Keratinocyte (primary cell): ENCODE measurements around the gene TBC1D3B. TPM values are rescaled to one million over a fixed set of nuclear protein-coding genes. Genes with fewer than 3 reads are reported as not detected.

Experiments used
- DNase-seq: peaks from one replicate; pipeline ENCODE4 v3.0.0-alpha.2; 2011; ENCODE audit warnings: low read depth, missing footprints, low spot score
- FAIRE-seq: peaks from 2 replicates; lab custom pipeline; 2011; peaks lifted over from hg19 to GRCh38; lab: Jason Lieb, UNC
- H2AFZ ChIP-seq: 2 replicates; pipeline ENCODE4 v1.6.0; 2012; ENCODE audit warnings: low read length, control low read depth, inconsistent platforms; ENCODE audit not compliant: control insufficient read depth
- H3K27ac ChIP-seq: 2 replicates; pipeline ENCODE4 v1.5.1; 2011; ENCODE audit warnings: low read length; ENCODE audit not compliant: control insufficient read depth, insufficient read depth
- H3K27me3 ChIP-seq: 3 replicates; pipeline ENCODE4 v1.6.0; 2011; ENCODE audit warnings: low read length; ENCODE audit not compliant: control insufficient read depth, insufficient read depth; ENCODE audit errors: extremely low read depth
- H3K36me3 ChIP-seq, 2 experiments: 2 replicates in 1 of 2; 3 replicates in 1 of 2; pipeline ENCODE4 v1.5.1; 2011; ENCODE audit warnings: low read length in 2 of 2, mild to moderate bottlenecking in 1 of 2; ENCODE audit not compliant: control insufficient read depth in 2 of 2, insufficient read depth in 2 of 2; ENCODE audit errors: extremely low read depth in 1 of 2
- H3K4me1 ChIP-seq: 3 replicates; pipeline ENCODE4 v1.5.1; 2011; ENCODE audit warnings: low read length; ENCODE audit not compliant: control insufficient read depth, insufficient read depth; ENCODE audit errors: extremely low read depth
- H3K4me2 ChIP-seq: 3 replicates; pipeline ENCODE4 v1.6.0; 2011; ENCODE audit warnings: low read depth, low read length; ENCODE audit not compliant: control insufficient read depth, insufficient read depth; ENCODE audit errors: extremely low read depth
- H3K4me3 ChIP-seq, 3 experiments: fragments of 200-600 bp in 1 of 3; sonication (generic) in 1 of 3; 2 replicates in 2 of 3; 3 replicates in 1 of 3; pipeline ENCODE4 v1.5.1; 2011 to 2016; ENCODE audit warnings: low read length in 3 of 3, mild to moderate bottlenecking in 3 of 3, control low read depth in 2 of 3, inconsistent platforms in 1 of 3, low read depth in 1 of 3, mixed read lengths in 1 of 3, mixed run types in 1 of 3, moderate library complexity in 1 of 3; ENCODE audit not compliant: control insufficient read depth in 2 of 3, insufficient read depth in 2 of 3; ENCODE audit errors: extremely low read depth in 1 of 3
- H3K79me2 ChIP-seq: 2 replicates; pipeline ENCODE4 v1.6.0; 2012; ENCODE audit warnings: low read length; ENCODE audit not compliant: control insufficient read depth, insufficient read depth
- H3K9ac ChIP-seq: 3 replicates; pipeline ENCODE4 v1.6.0; 2011; ENCODE audit warnings: low read length; ENCODE audit not compliant: control insufficient read depth, insufficient read depth; ENCODE audit errors: extremely low read depth
- H3K9me1 ChIP-seq: 3 replicates; pipeline ENCODE4 v1.6.0; 2011; ENCODE audit warnings: low read length; ENCODE audit not compliant: control insufficient read depth, insufficient read depth; ENCODE audit errors: extremely low read depth
- H3K9me3 ChIP-seq: 2 replicates; pipeline ENCODE4 v1.5.1; 2012; ENCODE audit warnings: low read depth, low read length; ENCODE audit not compliant: control insufficient read depth
- H4K20me1 ChIP-seq: 3 replicates; pipeline ENCODE4 v1.6.0; 2011; ENCODE audit warnings: low read length; ENCODE audit not compliant: control insufficient read depth, insufficient read depth; ENCODE audit errors: extremely low read depth
- EZH2 ChIP-seq: IDR thresholded peaks from one replicate; pipeline ENCODE4 v1.6.1; 2012; ENCODE audit warnings: inconsistent platforms, mild to moderate bottlenecking, low read length, moderate library complexity
- dilution Hi-C: fragments of 300-500 bp; cut with MboI; formaldehyde crosslinking; loops from one replicate; pipeline ENCODE4 v1.7.0; 2020; ENCODE audit warnings: low sequenced_read_pairs; ENCODE audit not compliant: extremely low pct_ligation_motif_present
- polyA plus RNA-seq, 5 experiments: library from polyadenylated mRNA; depleted of rRNA in 3 of 5; stranded (reverse) in 3 of 5; stranded (forward) in 1 of 5; unstranded in 1 of 5; fragments of >200 nt; gene quantifications; 1 replicate in 1 of 5; 2 replicates in 3 of 5; 3 replicates in 1 of 5; pipeline versions ENCODE4 v1.2.1 to v1.2.3, GENCODE V29; 2011 to 2012; ENCODE audit warnings: missing spikeins in 2 of 5, low read depth in 1 of 5, low replicate concordance in 1 of 5
- TF ChIP-seq, protein P1 (sequence below), 3 experiments: IDR thresholded peaks in 1 of 3; conservative IDR thresholded peaks in 1 of 3; optimal IDR thresholded peaks in 1 of 3; 2 replicates in 2 of 3; 3 replicates in 1 of 3; pipeline versions ENCODE3 to v1.5.1; 2011; ENCODE audit warnings: low read length in 3 of 3, mild to moderate bottlenecking in 3 of 3, moderate library complexity in 2 of 3, control low read depth in 1 of 3, inconsistent platforms in 1 of 3; ENCODE audit not compliant: insufficient read depth in 2 of 3; ENCODE audit errors: extremely low read depth in 1 of 3

The TBC1D3B gene
- polyA plus RNA-seq, 1 donor (not counting 4 experiments of a cell fraction or from before 2014, with no cell fraction given): 0.71 TPM

DNA sequence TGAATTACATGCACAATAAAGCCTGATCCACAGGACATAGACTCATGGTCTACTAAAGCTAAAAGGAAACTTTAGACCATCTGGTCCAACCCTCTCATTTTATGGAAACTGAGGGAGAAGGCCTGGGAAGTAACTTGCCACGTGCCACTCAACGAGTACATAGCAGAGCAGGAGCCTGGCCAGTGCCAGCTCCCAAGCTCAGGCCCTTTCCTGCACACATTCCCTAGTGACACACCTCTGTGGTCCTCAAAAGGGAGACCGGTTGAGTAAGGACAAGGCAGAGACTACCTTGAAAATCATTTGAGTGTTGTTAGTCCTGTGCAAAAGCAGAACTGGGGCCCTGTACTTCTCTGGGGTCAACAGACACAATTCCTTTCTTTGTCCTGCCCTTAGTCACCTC is 37.3 kb upstream of the TBC1D3B start:
- DNase-seq: no peak
- Histone ChIP-seq H3K4me2 (no peak overlapping the region), H3K9me1 (no peaks in the 10 kb centered on the region), H3K9me3 (peaks cover 4% of the 10 kb centered on the region), H3K27me3 (no peaks in the 10 kb centered on the region), H3K79me2 (no peaks in the 10 kb centered on the region), H3K9ac (no peak overlapping the region), H3K27ac (no peak overlapping the region), H3K4me1 (no peaks in the 10 kb centered on the region), H2AFZ (no peak overlapping the region), H4K20me1 (no peaks in the 10 kb centered on the region), H3K36me3 (no peaks in the 10 kb centered on the region), H3K4me3 (no peak overlapping the region)
- TF ChIP-seq EZH2: no peak
- TF ChIP-seq, protein P1, sequence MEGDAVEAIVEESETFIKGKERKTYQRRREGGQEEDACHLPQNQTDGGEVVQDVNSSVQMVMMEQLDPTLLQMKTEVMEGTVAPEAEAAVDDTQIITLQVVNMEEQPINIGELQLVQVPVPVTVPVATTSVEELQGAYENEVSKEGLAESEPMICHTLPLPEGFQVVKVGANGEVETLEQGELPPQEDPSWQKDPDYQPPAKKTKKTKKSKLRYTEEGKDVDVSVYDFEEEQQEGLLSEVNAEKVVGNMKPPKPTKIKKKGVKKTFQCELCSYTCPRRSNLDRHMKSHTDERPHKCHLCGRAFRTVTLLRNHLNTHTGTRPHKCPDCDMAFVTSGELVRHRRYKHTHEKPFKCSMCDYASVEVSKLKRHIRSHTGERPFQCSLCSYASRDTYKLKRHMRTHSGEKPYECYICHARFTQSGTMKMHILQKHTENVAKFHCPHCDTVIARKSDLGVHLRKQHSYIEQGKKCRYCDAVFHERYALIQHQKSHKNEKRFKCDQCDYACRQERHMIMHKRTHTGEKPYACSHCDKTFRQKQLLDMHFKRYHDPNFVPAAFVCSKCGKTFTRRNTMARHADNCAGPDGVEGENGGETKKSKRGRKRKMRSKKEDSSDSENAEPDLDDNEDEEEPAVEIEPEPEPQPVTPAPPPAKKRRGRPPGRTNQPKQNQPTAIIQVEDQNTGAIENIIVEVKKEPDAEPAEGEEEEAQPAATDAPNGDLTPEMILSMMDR (optimal IDR thresholded peaks at IDR 0.05 in 1 of 3, IDR thresholded peaks at IDR 0.05 in 1 of 3, conservative IDR thresholded peaks at IDR 0.05 in 1 of 3; ENCODE audit: extremely low read depth in 1 of 3, insufficient read depth in 2 of 3, low read length in 3 of 3): no peak
- dilution Hi-C loops: no loop called here
- no peak for FAIRE-seq

DNA sequence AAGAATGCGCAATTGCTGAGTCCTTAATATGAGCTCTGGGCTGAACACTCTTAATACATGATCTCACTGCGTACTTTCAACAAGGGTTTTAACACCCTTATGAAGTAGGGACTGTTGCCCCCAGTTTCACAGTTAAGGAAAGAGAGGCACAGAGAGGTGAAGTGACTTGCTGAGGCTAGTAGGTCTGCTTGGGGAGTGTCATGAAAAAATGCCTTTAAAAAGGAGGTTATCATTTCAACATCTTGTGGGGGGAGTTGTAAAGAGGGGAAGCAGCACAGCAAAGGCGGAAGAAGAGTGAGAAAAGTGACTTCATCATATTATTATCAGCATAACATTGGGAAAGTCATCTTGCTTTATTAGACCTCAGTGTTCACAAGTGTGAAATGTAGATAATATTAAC is 36.5 kb upstream of the TBC1D3B start:
- FAIRE-seq (no peak), DNase-seq (no peak)
- no peaks in the 10 kb centered on the region for H3K9me1 ChIP-seq
- no peak for TF ChIP-seq EZH2
- TF ChIP-seq, protein P1 (optimal IDR thresholded peaks at IDR 0.05 in 1 of 3, IDR thresholded peaks at IDR 0.05 in 1 of 3, conservative IDR thresholded peaks at IDR 0.05 in 1 of 3; ENCODE audit: extremely low read depth in 1 of 3, insufficient read depth in 2 of 3, low read length in 3 of 3): no peak
- no peaks in the 10 kb centered on the region for H4K20me1 ChIP-seq
- H3K4me3 ChIP-seq: no peak overlapping the region
- H3K27ac ChIP-seq: no peak overlapping the region
- dilution Hi-C loops: no loop called here
- H3K4me1 ChIP-seq: no peaks in the 10 kb centered on the region
- no peaks in the 10 kb centered on the region for H3K9me3 ChIP-seq
- H3K9ac ChIP-seq: no peak overlapping the region
- no peaks in the 10 kb centered on the region for H3K27me3 ChIP-seq
- H3K36me3 ChIP-seq: no peaks in the 10 kb centered on the region
- H2AFZ ChIP-seq: no peak overlapping the region
- no peak overlapping the region for H3K4me2 ChIP-seq
- H3K79me2 ChIP-seq: no peaks in the 10 kb centered on the region
